ENCODE results near the gene NADSYN1. TPM values are rescaled to one million over a fixed set of nuclear protein-coding genes. Genes with fewer than 3 reads are reported as not detected.

NADSYN1 gene
- total RNA-seq: 74.6 and 123 TPM in 2 replicates

DNA sequence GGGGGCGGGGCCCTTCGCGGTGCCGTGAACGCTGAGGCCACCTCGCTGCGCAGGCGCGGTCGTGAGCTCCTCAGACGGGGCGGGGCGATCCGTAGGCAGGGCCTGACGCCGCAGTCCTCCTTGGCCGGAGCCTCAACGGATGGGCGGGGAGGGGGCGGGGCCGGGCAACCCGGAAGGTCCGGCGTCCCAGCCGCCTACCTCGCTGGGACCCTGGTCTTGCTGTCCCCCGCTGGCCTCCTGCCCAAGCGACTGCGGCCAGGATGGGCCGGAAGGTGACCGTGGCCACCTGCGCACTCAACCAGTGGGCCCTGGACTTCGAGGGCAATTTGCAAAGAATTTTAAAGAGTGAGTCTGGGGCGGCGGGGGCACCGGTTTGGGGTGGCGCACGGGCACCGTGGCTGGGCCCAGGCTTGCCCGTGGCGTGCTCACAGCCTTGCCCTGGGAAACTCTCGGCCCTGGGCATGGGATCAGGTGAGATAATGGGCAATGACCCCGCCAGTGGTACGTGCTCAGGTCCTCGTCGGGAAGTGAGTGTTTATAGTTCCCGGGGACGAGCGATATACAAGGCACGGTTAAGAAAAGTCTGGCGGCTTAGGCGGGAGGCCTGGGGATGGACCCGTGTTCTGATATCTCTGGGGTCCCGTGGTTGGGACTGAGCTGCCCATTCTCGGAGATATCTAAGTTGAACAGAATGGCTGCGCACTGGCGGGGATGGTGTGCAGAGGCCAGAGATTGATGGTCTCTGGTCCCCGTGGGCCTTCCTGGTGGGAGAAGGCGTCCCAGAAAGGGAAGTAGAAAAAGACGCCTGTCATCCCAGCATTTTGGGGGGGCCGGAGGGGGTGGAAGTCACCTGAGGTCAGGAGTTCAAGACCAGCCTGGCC lies at the start of gene NADSYN1:
Gene NADSYN1, plus strand, starts transcription at position 167 of the 881 bp plus-strand sequence. Its CDS starts 94 bp downstream, at position 261.

DNA sequence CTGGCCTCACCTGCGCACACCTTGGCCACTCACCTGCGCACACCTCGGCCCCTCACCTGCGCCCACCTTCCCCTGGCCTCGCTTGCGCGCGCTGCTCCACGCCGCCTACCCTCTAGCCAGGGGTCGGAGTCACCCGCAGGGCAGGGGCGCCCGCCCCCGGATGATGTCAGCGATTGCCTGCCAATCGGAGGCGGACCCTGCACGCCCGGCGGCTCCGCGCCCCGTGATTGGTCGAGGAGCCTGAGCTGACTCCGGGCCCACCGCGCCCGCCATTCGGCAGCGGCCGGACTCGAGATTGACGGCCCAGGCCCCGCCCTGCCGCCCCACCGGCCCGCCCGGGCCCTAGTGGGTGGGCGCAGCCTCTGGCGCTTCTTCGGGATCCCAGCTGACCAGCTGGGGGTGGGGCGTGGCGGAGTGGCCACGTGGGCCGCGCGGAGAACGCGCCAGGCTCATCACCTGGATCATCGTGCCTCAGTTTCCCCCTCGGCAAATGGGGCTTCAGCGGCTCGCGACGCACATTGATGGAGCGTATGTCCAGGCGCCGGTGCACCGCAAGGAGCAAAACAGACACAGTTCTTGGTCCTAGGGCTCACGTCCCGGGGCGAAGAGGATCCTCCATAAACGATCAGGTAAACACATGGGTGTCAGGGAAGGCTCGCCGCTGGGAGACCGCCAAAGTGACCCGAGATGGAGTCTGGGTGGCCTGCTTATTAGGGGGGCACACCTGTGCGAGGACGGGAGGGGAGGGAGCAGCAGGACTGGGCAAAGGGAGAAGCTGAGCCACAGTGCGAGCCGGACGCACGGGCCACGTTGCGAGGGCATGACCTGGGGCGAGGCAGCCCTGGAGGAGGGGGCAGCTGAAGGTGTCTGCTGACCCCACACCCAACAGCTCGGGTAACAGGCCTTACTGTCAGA lies 4.5 kb upstream of the NADSYN1 start, which contains the start of gene DHCR7:
Gene DHCR7, minus strand, starts transcription at position 137 of the 915 bp plus-strand sequence. CDS start 3,441 bp downstream, outside the sequence.

DNA sequence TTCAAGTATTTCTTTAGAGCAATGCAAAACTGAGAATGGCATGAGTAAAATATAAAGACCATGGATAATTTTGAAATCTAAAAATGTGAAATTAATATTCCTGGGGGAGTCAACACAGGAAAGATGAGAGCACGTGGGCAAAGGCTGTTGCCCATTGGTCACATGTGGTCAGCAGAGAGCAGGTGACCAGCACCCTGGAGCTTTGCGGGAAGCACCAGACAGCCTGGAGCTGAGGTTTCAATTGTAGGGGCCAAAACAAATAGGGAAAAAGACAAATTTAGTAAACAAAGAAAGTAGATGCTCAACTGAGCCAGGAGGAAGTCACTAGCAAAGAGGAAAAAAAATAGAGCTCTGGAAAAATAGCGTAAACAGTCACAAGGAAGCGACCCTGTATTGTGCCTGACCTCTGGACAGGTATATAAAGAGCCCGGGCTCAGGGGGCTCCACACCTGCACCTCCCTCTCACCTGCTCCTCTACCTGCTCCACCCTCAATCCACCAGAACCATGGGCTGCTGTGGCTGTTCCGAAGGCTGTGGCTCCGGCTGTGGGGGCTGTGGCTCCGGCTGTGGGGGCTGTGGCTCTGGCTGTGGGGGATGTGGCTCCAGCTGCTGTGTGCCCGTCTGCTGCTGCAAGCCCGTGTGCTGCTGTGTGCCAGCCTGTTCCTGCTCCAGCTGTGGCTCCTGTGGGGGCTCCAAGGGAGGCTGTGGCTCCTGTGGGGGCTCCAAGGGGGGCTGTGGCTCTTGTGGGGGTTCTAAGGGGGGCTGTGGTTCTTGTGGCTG lies 74.0 kb downstream of the NADSYN1 start, which contains the start of gene KRTAP5-7:
Gene KRTAP5-7, plus strand, starts transcription at position 472 of the 780 bp plus-strand sequence. Its CDS starts 34 bp downstream, at position 506.

DNA sequence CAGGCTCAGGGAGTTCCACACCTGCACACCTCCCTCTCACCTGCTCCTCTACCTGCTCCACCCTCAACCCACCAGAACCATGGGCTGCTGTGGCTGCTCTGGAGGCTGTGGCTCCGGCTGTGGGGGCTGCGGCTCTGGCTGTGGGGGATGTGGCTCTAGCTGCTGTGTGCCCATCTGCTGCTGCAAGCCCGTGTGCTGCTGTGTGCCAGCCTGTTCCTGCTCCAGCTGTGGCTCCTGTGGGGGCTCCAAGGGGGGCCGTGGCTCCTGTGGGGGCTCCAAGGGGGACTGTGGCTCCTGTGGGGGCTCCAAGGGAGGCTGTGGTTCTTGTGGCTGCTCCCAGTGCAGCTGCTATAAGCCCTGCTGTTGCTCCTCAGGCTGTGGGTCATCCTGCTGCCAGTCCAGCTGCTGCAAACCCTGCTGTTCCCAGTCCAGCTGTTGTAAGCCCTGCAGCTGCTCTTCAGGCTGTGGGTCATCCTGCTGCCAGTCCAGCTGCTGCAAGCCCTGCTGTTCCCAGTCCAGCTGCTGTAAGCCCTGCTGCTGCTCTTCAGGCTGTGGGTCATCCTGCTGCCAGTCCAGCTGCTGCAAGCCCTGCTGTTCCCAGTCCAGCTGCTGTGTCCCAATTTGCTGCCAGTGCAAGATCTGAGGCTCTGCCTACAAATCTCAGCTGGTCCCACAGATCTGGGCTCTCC lies 85.1 kb downstream of the NADSYN1 start, which contains the start of gene KRTAP5-8:
Gene KRTAP5-8, plus strand, starts transcription at position 49 of the 689 bp plus-strand sequence. Its CDS starts 31 bp downstream, at position 80.

DNA sequence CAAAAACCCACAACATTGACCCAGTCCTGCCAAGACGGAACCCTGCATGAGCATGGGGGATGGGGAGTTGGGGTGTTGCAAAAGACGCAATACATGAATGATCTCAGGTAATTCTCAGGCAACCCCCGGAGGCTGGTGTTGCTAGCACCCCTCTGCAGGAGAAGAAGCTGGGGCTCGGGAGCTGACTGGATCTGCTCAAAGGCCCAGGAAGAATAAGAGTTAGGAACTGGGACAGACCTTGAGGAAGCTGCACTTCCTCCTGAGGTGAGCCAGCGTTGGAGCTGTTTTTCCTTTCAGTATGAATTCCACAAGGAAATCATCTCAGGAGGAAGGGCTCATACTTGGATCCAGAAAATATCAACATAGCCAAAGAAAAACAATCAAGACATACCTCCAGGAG lies 95.1 kb downstream of the NADSYN1 start, which contains the start of gene KRTAP5-9:
Gene KRTAP5-9, plus strand, starts transcription at position 301 of the 400 bp plus-strand sequence. CDS start 238 bp downstream, outside the sequence.

Other genes starting within 250 kb of the NADSYN1 start
- under 0.01 and 0.38 TPM in 2 replicates for gene SHANK2, start 200.6 kb upstream of the NADSYN1 start, total RNA-seq
- gene DHCR7, start 4.8 kb upstream of the NADSYN1 start, total RNA-seq: 34.0 and 39.6 TPM in 2 replicates
- 0.16 TPM in 1 of 2 replicates, not detected in the other for gene KRTAP5-7, start 74.1 kb downstream of the NADSYN1 start, total RNA-seq
- gene KRTAP5-8, start 84.8 kb downstream of the NADSYN1 start, total RNA-seq: not detected in 2 replicates
- gene KRTAP5-9, start 95.2 kb downstream of the NADSYN1 start, total RNA-seq: not detected in 2 replicates
- gene KRTAP5-10, start 112.4 kb downstream of the NADSYN1 start, total RNA-seq: not detected in 2 replicates
- not detected in 2 replicates for gene KRTAP5-11, start 129.7 kb downstream of the NADSYN1 start, total RNA-seq